HG03439 (cell line): Measurements from ENCODE around the gene ROR2.

ENCODE experiments used
- ATAC-seq: cut with Tn5 transposase; IDR thresholded peaks from one replicate; pipeline ENCODE4 v1.9.1; 2021; ENCODE audit warnings: mild to moderate bottlenecking, moderate library complexity; ENCODE audit not compliant: unreplicated experiment

ROR2 gene

DNA sequence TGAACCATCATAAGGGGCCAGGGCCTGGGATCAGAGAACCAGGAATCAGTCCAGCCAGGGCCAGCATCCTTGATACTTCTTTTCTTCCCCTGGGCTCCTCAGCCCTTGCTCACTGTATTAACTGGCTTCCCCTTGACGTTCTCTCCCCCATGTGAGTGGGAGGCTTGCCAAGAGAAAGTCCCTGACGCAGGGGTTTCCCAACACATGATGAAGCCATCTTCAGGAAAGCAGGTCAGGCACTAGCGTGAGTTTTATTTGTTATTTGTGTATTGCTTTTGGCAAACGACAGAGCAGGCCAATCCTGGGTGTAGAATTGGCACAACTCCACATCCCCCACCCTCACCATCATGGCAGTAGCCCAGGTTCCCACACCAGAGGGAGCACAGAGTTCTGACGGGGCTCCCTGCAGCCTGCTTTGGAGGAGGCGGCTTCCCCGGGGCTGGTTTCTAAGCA is 360.9 kb downstream of the ROR2 start:
- ATAC-seq: no peak

DNA sequence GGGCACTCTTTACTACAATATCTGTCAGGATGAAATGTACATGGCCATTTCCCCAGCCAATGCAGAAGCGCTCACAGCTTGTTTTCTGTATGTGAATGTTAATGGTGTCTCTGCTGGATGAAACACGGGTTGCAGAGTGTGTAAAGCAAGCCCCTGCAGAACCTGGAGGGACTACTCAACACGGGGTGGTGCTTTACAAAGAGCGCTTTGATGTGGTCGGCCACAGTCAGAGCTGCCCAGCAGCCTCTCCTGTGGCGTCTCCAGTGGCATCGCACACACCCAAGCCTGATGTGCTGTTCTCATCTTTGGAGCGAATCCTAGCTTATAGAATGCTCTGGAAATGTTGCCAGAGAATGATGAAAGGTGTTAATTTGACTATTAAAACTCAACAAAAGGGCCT is 363.7 kb downstream of the ROR2 start:
- no peak for ATAC-seq

DNA sequence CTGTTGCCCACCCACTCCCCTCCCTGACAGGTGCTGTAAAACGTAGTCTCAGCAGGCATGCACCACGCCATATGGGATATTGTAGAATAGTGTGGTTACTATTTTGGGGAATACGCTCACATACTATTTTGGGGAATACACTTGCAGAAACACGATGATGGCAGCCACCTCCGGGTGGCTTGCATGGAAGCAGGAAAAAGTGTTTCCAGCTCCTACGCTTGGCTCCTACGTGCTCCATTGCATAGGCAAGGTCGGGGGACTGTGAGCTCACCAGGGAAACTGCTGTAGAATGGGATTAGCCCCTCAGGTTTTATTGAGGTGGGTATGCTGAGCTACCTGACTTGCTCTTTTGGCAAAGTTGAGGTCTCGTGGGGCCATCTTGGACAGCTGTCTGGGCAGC is 366.1 kb downstream of the ROR2 start:
- no peak for ATAC-seq

DNA sequence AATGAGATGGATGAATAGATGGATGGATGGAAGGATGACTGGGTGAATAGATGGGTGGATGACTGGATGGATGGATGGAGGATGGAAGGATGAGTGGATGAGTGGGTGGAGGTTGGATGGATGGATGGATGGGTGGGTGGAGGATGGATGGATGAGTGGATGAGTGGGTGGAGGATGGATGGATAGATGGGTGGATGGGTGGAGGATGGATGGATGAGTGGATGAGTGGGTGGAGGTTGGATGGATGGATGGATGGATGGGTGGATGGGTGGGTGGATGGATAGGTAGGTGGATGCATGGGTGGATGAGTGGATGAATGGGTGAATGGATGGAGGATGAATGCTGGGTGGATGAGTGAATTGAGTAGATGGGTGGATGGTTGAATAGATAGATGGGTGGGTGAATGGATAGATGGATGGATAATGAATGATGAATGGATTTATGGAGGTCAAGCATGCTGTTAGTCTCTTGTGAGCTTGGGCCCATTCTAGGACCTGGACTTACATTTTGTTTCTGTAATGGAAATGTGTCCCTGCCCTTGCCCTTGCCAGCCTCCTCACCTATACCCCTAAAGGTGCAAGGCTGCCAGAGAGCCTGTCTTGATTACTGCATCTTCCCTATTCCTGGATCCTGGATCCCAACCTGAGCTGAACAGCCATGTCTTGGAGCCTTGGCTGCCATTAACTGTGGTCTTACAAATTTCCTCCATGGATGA is 366.7 kb downstream of the ROR2 start:
- no peak for ATAC-seq

DNA sequence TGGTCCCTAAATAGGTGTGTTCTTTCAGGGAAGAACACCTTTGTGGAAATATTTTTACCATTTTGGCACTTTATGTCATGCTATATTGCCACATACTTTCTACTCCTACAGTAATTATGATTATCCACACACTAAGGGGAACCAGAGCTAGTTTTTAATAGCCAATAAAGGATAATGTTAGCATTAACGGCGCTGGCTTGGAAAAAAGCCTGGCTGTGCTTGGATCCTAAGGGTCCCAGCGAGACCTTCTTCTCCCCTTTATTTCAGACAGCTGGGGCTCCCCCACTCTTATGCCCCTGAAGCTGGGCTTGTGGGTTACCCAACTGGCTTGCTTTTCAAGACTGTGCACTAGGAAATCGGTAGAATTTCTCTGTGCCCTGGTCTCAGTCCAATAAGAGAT is 367.8 kb downstream of the ROR2 start:
- ATAC-seq: no peak

DNA sequence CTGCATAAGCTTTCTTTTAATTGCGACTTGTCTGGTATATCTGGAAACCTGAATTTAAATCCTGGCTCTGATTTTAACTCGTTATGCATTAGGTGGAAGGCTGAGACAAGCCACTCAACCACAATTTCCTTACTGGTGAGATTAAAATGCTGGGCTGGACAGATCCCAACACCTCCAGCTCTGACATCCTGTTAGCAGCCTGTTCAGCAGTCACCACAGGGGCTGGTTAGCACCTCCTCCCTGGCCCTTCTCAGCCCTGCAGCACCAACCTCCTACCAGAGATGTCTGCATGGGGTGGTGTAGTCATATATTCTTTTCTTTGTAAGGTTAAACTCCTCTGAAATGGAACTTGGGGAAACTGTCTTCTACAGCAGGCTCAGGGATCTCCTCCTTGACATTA is 369.9 kb downstream of the ROR2 start:
- ATAC-seq: no peak

DNA sequence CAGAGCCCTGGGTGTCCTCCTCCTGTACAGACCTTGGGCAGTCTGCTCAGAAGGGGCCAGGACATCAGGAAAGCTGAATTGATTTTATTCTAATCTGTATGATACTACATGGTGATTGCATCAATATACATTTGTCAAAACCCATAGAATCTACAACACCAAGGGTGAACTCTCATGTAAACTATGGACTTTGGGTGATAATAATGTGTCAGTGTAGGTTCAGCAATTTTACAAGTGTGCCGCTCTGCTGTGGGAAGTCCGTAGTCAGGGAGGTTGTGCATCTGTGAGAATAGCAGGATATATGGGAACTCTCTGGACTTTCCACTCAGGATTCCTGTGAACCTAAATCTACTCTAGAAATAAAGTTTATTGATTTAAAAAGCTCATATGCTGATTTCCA is 371.1 kb downstream of the ROR2 start:
- no peak for ATAC-seq

DNA sequence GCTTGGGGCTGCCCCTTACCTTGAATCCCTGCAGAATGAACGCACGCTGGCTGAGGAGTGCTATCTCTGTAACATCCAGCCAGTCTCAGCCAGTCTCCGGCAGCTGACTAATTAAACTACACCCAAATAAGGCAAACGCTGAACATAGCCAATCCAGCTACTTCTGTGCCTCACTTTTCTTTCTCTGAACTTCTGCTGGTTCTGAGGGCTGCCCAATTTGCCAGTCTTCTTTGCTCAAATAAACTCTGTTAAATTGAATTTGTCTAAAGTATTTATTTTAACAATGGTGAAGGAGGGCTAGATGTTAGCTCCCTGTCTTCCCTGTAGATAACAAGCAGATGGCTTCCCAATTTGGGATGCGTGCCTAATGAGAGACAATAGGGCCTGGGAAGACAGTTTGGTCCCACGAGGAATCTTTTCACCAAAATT is 372.4 kb downstream of the ROR2 start:
- ATAC-seq: no peak

DNA sequence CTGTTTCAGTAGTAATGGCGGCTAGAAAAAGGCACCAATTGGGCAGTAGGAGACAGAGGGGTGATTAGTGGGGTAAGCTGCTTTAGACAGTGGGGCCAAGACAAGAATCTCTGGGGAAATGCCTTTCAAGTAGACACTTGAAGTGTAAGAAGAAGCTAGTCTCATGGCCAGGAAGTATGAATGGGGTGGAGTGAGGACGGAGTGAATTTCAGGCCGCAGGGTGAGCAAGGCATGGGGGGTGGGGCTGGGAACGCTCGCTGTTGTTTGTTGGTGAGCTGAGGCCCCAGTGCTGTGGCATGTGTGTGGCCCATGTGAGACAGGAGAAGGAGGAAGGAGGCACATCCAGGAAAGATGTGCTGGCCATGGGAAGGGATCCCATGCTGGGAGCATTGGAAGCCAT is 377.2 kb downstream of the ROR2 start:
- no peak for ATAC-seq

DNA sequence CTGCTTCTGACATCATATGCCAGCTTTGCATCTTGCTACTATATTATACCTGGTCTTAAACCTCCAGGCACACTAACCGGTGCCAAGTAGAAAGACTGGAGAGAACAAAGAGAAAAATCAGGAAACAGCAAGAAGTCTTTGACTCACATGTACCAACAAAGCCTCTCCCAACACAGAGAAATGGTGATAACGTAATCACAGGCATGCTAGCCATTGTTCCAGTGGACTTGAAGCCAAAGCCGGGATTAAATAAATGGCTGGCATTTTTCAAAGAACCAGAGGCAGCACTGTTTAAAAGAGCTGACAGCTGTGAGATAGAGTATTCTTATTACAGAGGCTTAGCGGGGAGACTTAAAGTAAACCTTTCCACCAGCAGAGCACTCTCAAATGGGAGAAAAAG is 378.0 kb downstream of the ROR2 start:
- ATAC-seq: no peak

DNA sequence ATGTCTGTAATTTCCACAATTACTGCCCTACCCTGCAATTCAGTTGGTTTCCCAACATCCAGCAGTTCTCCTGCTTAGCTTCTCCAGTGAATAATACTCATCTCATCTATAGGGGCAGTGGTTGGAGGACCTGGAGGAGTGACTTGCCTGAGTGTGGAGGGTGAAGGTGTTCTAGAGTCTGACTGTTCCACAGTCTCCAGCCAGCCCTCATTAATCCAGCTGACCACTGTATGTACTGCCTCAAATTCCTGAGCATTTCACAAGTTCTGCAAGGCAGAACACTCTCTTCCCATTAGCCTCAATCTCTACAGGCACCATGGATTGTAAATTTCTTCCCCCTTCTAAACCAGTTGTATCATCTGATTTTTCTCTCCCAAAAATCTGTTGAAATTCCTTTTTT is 379.0 kb downstream of the ROR2 start:
- ATAC-seq: no peak

DNA sequence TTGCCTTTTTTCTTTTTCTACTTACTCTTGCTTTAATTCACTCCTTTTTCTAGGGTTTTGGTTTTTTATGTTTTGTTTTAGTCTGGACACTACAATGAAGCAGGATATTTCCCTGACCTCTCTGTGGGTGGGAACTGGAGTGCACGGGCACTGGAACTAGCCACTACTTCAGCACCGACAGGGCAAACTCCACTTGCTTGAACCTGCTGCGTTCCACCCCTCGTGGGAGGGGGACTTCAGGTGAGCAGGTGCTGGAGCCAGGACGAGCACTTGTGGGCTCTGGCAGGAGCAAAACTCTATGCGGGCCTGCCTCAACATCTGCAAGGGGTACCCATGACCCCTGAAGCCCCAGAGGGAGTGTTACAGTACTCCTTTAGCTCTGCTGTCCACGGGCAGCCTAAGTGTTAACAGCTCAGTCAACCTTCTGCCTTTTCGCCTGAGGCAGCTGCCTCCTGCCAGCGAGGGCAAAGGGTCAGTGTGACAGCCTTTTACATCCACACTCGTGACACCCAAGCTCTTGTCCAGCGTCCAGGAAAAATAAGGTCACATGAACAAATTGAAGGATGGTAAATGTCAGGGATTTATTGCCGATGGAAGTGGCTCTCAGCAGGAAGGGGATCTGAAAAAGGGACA is 382.3 kb downstream of the ROR2 start:
- no peak for ATAC-seq

DNA sequence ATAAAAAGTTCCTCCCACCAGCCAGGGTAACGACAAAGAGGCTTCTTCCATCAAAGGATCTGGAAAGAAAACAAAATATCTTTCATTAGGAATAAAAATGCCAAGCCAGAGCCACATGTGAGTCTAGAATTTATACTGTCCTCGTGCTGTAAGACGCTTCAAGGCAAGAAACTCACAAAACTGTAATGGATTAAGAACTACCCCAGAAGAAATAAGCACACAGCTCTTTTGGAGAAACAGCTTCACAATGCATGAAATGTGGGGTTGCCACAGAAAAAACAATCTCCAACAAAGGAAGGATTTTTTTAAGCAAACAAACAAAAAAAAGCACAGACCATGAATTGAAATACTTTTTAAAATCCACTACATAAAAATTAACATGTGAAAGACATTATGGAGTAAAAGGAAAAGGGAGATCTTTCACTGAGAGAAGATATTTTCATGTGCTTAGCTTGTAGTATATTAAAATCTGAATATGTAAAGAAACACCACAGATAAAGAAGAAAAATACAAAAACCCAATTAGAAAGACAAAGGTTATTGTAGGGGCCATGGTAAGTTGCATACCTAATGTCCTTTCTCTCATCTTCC is 385.9 kb downstream of the ROR2 start:
- no peak for ATAC-seq

DNA sequence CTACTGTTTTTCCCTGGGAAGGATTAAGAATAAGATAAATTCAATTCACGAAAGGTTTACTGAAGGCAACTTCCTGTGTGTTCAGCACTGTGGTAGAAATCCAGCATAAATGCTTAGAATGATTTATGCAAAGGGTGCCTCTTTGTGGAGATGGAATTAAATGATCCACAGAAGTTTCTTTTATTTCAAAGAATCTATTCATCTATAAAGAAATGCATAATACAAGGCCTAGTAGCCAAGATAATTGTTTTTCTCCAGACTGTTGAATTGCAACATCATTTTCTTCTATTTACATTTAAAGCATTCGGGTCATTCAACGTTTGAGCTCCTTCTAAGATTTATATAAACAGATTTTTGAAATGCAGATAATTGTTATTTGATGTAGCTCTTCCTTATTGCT is 387.6 kb downstream of the ROR2 start:
- ATAC-seq: no peak

DNA sequence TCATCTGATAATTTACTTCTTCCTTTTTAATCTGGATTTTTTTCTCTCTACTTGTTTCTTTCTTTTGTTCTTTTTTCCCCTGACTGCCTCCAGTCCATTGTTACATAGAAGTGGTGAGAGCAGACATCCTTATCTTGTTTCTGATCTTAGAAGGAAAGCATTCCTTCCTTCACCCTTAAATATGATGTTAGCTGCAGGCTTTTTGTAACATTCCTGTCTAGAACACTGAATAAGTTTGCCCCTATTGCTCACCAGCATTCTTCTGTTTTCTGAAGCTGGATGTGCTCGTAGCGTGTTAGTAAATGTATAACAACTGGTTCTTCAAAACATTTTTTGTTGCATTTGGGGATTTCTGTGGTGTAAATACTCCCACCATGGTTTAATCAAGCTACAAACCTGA is 389.7 kb downstream of the ROR2 start:
- ATAC-seq: no peak

DNA sequence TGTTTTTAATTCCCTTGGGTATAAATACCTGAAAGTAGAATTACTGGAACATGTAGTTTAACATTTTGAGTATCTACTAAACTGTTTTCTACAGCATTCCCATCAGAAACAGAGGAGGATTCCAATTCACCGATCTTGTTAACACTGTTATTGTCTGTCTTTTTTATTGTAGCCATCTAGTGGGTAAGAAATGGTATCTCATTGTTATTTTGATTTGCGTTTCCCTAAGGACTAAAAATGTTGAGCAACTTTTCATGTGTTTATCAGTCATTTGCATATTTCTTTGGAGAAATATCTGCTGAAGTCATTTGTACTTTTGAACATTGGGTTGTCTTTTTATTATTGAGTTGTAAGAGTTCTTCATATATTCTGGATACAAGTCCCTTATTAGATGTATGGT is 391.1 kb downstream of the ROR2 start:
- no peak for ATAC-seq

DNA sequence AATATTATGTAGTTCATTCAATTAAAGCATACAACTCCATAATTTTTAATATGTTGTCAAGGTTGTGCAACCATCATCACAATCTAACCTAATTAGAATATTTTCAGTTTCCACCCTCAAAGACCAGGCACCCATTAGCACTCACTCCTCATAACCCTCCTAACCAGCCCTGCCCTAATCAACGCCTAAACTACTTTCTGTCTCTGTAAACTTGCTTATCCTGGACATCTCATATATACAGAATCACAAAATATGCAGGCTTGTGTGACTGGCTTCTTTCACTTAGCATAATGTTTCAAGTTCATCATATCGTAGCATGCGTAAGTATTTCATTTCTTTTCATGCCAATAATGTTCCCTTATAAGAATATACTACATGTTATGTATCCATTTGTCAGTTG is 391.6 kb downstream of the ROR2 start:
- no peak for ATAC-seq

DNA sequence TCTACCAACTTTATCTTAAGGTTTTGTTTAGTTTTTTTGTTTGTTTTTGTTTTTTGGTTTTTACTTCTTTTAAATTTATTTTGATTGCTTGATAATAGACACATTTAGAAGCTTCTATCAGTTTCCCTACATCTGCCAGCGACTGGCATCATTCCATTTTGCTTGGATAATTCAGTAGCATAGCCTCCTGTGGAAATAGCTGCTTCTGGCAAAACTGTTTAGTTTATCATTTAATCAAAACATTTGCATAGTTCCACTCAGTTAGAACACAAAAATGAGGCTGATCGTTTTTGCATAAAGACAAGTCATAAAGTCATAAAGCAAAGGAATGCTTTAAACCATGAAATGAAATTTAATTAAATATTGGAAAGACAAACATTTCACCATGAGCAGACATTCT is 392.7 kb downstream of the ROR2 start:
- ATAC-seq: no peak

DNA sequence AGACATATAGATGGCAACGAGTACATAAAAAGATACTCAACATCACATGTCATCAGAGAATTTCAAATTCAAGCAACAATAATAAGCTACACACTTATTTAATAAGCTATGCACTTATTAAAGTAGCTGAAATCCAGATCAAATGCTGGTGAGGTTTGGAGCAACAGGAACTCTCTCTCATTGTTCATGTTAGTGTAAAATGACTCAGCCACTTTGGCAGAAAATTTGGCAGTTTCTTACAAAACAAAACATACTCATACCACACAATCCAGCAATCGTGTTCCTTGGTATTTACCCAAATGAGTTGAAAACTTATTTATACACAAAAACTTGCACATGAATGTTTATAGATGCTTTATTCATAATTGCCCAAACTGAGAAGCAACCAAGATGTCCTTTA is 394.9 kb downstream of the ROR2 start:
- ATAC-seq: no peak

DNA sequence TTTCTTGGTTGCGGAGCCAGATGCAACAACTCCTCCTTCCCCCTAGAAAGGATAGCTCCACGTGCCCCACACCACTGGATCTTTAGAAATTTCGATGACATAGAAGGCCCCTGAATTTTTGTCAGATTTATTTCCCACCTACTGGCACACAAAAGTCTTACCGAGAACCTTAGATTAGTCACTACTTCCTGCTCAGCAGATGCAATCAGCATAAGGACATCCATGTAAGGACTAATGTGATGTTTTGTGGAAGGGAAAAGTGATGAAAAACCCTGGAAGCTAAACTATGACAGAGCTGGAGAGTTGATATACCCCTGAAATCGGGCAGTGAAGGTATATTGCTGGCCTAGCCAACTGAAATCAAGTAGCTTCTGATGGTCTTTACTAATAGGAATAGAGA is 400.9 kb downstream of the ROR2 start:
- no peak for ATAC-seq

DNA sequence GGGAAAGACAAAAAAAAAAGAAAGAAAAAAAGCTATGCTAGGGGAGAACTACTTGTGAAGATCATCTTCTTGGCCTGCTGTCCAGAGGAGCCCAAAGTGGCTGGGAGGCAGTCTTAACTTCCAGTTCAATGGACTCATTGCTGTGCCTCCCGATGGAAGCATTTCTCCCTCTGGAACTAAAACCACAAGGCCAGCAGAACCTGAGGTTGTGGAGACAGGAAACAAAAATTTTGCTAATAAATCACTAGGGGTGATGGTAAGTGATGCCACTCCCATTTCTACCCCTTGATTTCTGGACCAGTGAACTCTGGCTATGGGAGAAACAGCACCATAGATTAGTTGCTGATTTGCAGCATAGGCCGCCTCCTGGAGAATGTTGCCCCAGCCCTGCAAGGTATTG is 402.9 kb downstream of the ROR2 start:
- no peak for ATAC-seq

DNA sequence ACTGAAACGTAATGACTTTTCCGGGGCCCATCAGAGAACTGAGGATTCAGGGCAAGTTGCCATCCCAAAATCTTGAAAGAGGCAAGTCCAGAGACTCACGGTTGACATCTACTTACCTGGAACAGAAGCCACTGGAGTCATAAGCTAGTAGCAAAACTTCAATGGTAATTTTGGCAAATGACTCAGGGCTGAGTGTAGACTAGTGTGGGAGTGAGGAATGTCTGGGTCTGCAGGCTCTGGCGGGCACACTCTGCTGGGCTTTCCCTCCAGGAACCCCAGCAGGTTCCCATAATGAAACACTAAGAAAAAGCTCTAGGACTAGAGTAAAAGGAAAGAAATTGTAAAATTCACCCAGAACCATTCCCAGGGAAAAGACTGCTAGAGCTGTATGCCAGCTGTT is 403.5 kb downstream of the ROR2 start:
- ATAC-seq: no peak

DNA sequence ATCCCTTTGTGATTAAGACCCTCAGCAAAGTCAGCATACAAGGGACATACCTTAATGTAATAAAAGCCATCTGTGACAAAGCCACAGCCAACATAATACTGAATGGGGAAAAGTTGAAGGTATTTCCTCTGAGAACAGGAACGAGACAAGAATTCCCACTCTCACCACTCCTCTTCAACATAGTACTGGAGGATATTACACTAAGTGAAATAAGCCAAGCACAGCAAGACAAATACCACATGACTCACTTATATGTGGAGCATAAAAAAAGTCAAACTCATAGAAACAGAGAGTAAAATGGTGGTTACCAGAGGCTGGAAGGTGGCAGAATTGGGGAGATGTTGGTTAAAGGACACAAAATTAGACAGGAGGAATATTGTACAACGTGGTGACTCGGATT is 408.3 kb downstream of the ROR2 start:
- no peak for ATAC-seq
